Smooth muscle cell (in vitro differentiated cells): ENCODE results near the gene THADA. TPM values are rescaled to one million over a fixed set of nuclear protein-coding genes. Genes with fewer than 3 reads are reported as not detected.
A peak's percentile ranks its signal among the peaks of the same experiment; 100 is the strongest.

Source experiments
- DNase-seq: peaks from one replicate; lab custom pipeline; 2025; ENCODE audit not compliant: unreplicated experiment; lab: John Stamatoyannopoulos, UW
- H2AFZ ChIP-seq: fragments of 200-600 bp; sonication (generic); 2 replicates; pipeline ENCODE4 v1.6.0; 2016; ENCODE audit warnings: antibody characterized with exemption, low read depth, mild to moderate bottlenecking
- H3F3A ChIP-seq: fragments of 200-600 bp; sonication (generic); 2 replicates; pipeline ENCODE4 v1.6.0; 2017; ENCODE audit warnings: antibody characterized with exemption, low read depth
- H3K27ac ChIP-seq: fragments of 200-600 bp; sonication (generic); 2 replicates; pipeline ENCODE4 v1.5.1; 2016; ENCODE audit warnings: low read depth, mild to moderate bottlenecking
- H3K27me3 ChIP-seq: fragments of 200-600 bp; sonication (generic); 2 replicates; pipeline ENCODE4 v1.6.1; 2016; ENCODE audit warnings: low read depth, mild to moderate bottlenecking
- H3K36me3 ChIP-seq: fragments of 200-600 bp; sonication (generic); 2 replicates; pipeline ENCODE4 v1.5.1; 2016; ENCODE audit warnings: low read depth
- H3K4me1 ChIP-seq: fragments of 200-600 bp; sonication (generic); 2 replicates; pipeline ENCODE4 v1.5.1; 2016; ENCODE audit warnings: low read depth
- H3K4me2 ChIP-seq: fragments of 200-600 bp; sonication (generic); 2 replicates; pipeline ENCODE4 v1.6.0; 2016; ENCODE audit warnings: mild to moderate bottlenecking
- H3K4me3 ChIP-seq: fragments of 200-600 bp; sonication (generic); 2 replicates; pipeline ENCODE4 v1.5.1; 2016; ENCODE audit warnings: mild to moderate bottlenecking
- H3K79me2 ChIP-seq: fragments of 200-600 bp; sonication (generic); 2 replicates; pipeline ENCODE4 v1.6.0; 2016; ENCODE audit warnings: low read depth, mild to moderate bottlenecking
- H3K9ac ChIP-seq: fragments of 200-600 bp; sonication (generic); 2 replicates; pipeline ENCODE4 v1.6.0; 2016; ENCODE audit warnings: low read depth
- H3K9me3 ChIP-seq: fragments of 200-600 bp; sonication (generic); replicated peaks from 2 replicates; pipeline ENCODE4 v1.5.1; 2016; ENCODE audit warnings: low read depth
- H4K20me1 ChIP-seq: fragments of 200-600 bp; sonication (generic); 2 replicates; pipeline ENCODE4 v1.6.0; 2016; ENCODE audit warnings: low read depth
- WGBS: methylation state at CpG from one replicate; pipeline ENCODE4 v1.1.7; 2016; ENCODE audit warnings: low lambda C conversion rate; 5-methylcytosine and 5-hydroxymethylcytosine counted together
- polyA plus RNA-seq: library from polyadenylated mRNA; unstranded; fragments of >200 nt; fragmentation: Nextera tagmentation; extraction: Ambion mirVana; gene quantifications from 2 replicates; pipeline ENCODE4 v1.2.1, GENCODE V29; 2016
- total RNA-seq: library from RNA; depleted of rRNA; stranded (reverse); fragments of >200 nt; gene quantifications from 2 replicates; pipeline ENCODE4 v1.2.3, GENCODE V29; 2014
- TF ChIP-seq, protein P1 (sequence below): fragments of 200-600 bp; sonication (generic); IDR thresholded peaks from 2 replicates; pipeline ENCODE4 v1.5.1; 2017; ENCODE audit warnings: borderline replicate concordance, mild to moderate bottlenecking, antibody characterized with exemption; ENCODE audit not compliant: insufficient read depth, poor library complexity, severe bottlenecking

The THADA gene
- total and polyA plus RNA-seq, 2 experiments from 2014 or later = 11.3 to 20.9 TPM

DNA sequence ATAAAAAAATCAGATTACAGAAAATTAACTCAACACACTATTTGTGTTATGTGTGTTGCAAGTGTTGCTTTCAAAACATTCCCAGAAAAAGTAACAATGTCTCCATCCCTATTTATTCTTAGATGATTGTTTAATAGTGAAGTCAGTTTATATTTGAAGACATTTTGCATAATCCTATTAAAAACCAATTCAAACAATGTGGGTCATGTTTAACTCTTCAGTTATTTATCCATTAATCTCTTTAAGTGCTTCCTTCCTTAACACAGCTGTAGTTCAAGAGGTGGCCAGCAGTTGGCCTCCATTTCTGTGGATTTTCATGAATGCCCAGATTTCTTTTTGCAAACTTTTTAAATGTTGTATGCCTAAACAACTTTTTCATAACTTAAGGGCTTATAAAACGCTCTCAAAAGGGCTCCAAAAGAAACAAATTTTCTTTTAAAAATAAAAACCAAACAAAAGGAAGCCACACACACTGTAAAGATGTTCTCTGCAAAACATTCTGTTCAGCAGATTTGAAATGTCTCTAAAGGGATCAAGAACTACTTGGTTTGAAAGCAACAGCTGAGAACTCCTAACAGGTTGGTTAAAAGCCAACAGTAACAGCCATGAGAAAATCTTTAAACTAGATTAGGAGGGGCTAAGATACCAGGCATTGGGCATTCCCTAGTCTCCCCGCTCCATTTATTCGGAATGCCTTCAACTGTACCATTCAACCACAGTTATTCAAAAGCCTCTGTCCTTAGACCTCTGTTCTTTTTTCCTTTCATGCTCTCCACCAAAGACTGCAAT lies 71.5 kb downstream of the THADA start:
- Histone ChIP-seq H3F3A (no peaks in the 10 kb centered on the region), H2AFZ (no peak overlapping the region), H3K36me3 (no peaks in the 10 kb centered on the region), H3K9me3 (no peaks in the 10 kb centered on the region), H3K9ac (no peak overlapping the region), H3K4me2 (no peak overlapping the region), H3K79me2 (no peaks in the 10 kb centered on the region), H3K4me1 (peaks cover 5% of the 10 kb centered on the region), H3K27me3 (no peaks in the 10 kb centered on the region), H3K27ac (no peak overlapping the region), H4K20me1 (no peaks in the 10 kb centered on the region), H3K4me3 (no peak overlapping the region)
- no peak for DNase-seq
- 86% methylated on average over 3 of the region's 3 CpGs for WGBS
- TF ChIP-seq, protein P1, sequence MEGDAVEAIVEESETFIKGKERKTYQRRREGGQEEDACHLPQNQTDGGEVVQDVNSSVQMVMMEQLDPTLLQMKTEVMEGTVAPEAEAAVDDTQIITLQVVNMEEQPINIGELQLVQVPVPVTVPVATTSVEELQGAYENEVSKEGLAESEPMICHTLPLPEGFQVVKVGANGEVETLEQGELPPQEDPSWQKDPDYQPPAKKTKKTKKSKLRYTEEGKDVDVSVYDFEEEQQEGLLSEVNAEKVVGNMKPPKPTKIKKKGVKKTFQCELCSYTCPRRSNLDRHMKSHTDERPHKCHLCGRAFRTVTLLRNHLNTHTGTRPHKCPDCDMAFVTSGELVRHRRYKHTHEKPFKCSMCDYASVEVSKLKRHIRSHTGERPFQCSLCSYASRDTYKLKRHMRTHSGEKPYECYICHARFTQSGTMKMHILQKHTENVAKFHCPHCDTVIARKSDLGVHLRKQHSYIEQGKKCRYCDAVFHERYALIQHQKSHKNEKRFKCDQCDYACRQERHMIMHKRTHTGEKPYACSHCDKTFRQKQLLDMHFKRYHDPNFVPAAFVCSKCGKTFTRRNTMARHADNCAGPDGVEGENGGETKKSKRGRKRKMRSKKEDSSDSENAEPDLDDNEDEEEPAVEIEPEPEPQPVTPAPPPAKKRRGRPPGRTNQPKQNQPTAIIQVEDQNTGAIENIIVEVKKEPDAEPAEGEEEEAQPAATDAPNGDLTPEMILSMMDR = peak; percentile 24

DNA sequence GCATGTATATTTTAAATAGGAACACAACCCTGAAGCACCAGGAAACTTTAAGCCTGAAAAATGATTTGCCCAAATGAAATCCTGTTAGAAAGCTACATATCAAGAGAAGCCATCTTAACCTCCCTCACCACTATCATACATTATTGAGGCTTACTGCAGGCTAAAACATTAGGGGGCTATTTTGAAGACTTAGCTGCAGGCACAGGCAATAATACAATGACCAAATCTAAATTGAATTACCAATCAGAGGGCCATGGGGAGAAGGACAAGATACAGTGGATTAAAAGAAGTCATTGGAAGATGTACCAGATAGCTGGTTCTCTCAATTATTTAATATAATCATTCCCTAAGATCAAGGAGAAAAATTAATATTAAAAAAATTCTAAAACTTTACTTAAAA lies 73.7 kb downstream of the THADA start:
- peaks cover 5% of the 10 kb centered on the region for H3K4me1 ChIP-seq
- H3F3A ChIP-seq = no peaks in the 10 kb centered on the region
- TF ChIP-seq, protein P1 = no peak
- H3K4me3 ChIP-seq = no peak overlapping the region
- H3K27ac ChIP-seq = no peak overlapping the region
- no peaks in the 10 kb centered on the region for H4K20me1 ChIP-seq
- no peaks in the 10 kb centered on the region for H3K79me2 ChIP-seq
- DNase-seq = no peak
- H3K36me3 ChIP-seq = no peaks in the 10 kb centered on the region
- H2AFZ ChIP-seq = no peak overlapping the region
- no peaks in the 10 kb centered on the region for H3K27me3 ChIP-seq
- no peak overlapping the region for H3K4me2 ChIP-seq
- H3K9me3 ChIP-seq = no peaks in the 10 kb centered on the region
- no peak overlapping the region for H3K9ac ChIP-seq

DNA sequence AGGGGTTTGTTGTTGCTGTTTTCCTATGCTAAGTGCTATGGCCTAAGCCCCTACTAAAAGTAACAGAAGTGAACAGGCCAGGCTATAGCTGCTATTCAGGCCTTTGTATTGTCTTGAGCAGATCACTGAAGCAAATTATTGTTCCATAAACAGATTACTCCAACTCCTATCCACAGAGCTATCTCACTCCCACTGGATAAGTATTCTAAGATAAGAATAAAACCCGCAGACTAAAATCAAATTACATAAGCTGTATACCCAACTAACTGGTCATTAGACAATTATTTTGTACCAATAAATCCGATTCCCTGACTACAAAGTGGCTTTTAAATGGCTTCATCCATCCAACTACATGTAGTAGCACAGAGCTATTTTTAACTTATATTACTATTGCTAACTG lies 74.3 kb downstream of the THADA start:
- H4K20me1 ChIP-seq = no peaks in the 10 kb centered on the region
- no peaks in the 10 kb centered on the region for H3K36me3 ChIP-seq
- H3K79me2 ChIP-seq = no peaks in the 10 kb centered on the region
- no peaks in the 10 kb centered on the region for H3K9me3 ChIP-seq
- TF ChIP-seq, protein P1 = no peak
- no peak overlapping the region for H2AFZ ChIP-seq
- no peak for DNase-seq
- H3K27ac ChIP-seq = no peak overlapping the region
- H3K9ac ChIP-seq = no peak overlapping the region
- H3K4me2 ChIP-seq = no peak overlapping the region
- H3K4me1 ChIP-seq = peaks cover 5% of the 10 kb centered on the region
- H3K4me3 ChIP-seq = no peak overlapping the region
- WGBS = 90% methylated on average over 2 of the region's 2 CpGs
- no peaks in the 10 kb centered on the region for H3F3A ChIP-seq
- H3K27me3 ChIP-seq = no peaks in the 10 kb centered on the region

DNA sequence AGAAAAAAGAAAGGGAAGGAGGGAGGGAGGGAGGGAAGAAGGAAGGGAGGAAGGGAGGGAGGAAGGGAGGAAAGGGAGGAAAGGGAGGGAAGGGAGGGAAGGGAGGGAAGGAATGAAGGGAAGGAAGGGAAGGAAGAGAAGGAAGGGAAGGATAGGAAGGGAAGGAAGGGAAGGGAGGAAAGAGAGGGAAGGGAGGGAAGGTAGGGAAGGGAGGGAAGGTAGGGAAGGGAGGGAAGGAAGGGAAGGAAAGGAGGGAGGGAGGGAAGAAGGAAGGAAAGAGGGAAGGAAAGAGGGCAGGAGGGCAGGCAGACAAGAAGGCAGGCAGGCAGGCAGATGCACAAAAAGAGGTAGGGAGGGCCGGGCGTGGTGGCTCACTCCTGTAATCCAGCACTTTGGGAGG lies 74.9 kb downstream of the THADA start:
- DNase-seq = no peak
- Histone ChIP-seq H3K9ac (no peak overlapping the region), H3K79me2 (no peaks in the 10 kb centered on the region), H3K36me3 (no peaks in the 10 kb centered on the region), H3F3A (no peaks in the 10 kb centered on the region), H4K20me1 (no peaks in the 10 kb centered on the region), H3K27ac (no peak overlapping the region), H2AFZ (no peak overlapping the region), H3K9me3 (no peaks in the 10 kb centered on the region), H3K4me1 (peaks cover 5% of the 10 kb centered on the region), H3K4me3 (no peak overlapping the region), H3K4me2 (no peak overlapping the region), H3K27me3 (no peaks in the 10 kb centered on the region)
- TF ChIP-seq, protein P1 = no peak
- WGBS = 100% methylated on average over 2 of the region's 2 CpGs
